ENCODE results near the gene PTCRA.
"Not testable (repeated sequence)": the region's sequence is repeated elsewhere in the genome, so short reads cannot be mapped to it uniquely, and the experiment has no call there.

Gene PTCRA

GRCh38 chr6:42947950-42948349 is 32.1 kb downstream of the PTCRA start:
- DNase-seq, result no peak

GRCh38 chr6:42952389-42952788 is 36.5 kb downstream of the PTCRA start:
- no peak for DNase-seq

- not testable (repeated sequence) for DNase-seq
These were observed 38.6 kb downstream of the PTCRA start for GRCh38 chr6:42954405-42954804.

GRCh38 chr6:42958125-42958524 is 42.3 kb downstream of the PTCRA start:
- no peak for DNase-seq

- DNase-seq, result no peak
These were observed 44.0 kb downstream of the PTCRA start for GRCh38 chr6:42959917-42960242.

- DNase-seq, result no peak
These were observed 44.6 kb downstream of the PTCRA start, which contains the start of gene GNMT for GRCh38 chr6:42960243-42961019. GNMT (plus strand) TSS chr6:42960754; CDS start chr6:42960768, 14 bp downstream.

- DNase-seq, result no peak
These were observed 45.2 kb downstream of the PTCRA start for GRCh38 chr6:42961020-42961470.

GRCh38 chr6:42962096-42962495 is 46.2 kb downstream of the PTCRA start:
- no peak for DNase-seq

- DNase-seq, result no peak
These were observed 46.8 kb downstream of the PTCRA start for GRCh38 chr6:42962502-42963178.

GRCh38 chr6:42963179-42963854 is 47.5 kb downstream of the PTCRA start:
- no peak for DNase-seq

- no peak for DNase-seq
These were observed 48.2 kb downstream of the PTCRA start for GRCh38 chr6:42963855-42964605.

- no peak for DNase-seq
These were observed 50.7 kb downstream of the PTCRA start for GRCh38 chr6:42966571-42966970.

- DNase-seq, result no peak
These were observed 51.4 kb downstream of the PTCRA start for GRCh38 chr6:42967228-42967627.

- no peak for DNase-seq
These were observed 52.4 kb downstream of the PTCRA start for GRCh38 chr6:42968126-42968701.

- no peak for DNase-seq
These were observed 52.9 kb downstream of the PTCRA start for GRCh38 chr6:42968783-42969182.

GRCh38 chr6:42969431-42969830 is 53.6 kb downstream of the PTCRA start:
- DNase-seq, result no peak

GRCh38 chr6:42969934-42970333 is 54.1 kb downstream of the PTCRA start:
- DNase-seq, result no peak

GRCh38 chr6:42970871-42971612 is 55.2 kb downstream of the PTCRA start:
- DNase-seq, result no peak

- no peak for DNase-seq
These were observed 56.0 kb downstream of the PTCRA start for GRCh38 chr6:42971746-42972327.

- no peak for DNase-seq
These were observed 58.1 kb downstream of the PTCRA start for GRCh38 chr6:42973926-42974325.

GRCh38 chr6:42974919-42975505 is 59.2 kb downstream of the PTCRA start:
- no peak for DNase-seq
